GM12875 (cell line): ENCODE results near the gene JPH2.

Experiments
- H3K4me3 ChIP-seq: one replicate; pipeline ENCODE4 v1.5.1; 2011; ENCODE audit warnings: low read depth, low read length, control low read depth
- TF ChIP-seq, protein P1 (sequence below): IDR thresholded peaks from 2 replicates; pipeline ENCODE4 v1.5.1; 2011; ENCODE audit warnings: low read depth, mild to moderate bottlenecking, control low read depth, inconsistent platforms, low read length, moderate library complexity, borderline replicate concordance; ENCODE audit not compliant: insufficient read depth

The JPH2 gene

DNA sequence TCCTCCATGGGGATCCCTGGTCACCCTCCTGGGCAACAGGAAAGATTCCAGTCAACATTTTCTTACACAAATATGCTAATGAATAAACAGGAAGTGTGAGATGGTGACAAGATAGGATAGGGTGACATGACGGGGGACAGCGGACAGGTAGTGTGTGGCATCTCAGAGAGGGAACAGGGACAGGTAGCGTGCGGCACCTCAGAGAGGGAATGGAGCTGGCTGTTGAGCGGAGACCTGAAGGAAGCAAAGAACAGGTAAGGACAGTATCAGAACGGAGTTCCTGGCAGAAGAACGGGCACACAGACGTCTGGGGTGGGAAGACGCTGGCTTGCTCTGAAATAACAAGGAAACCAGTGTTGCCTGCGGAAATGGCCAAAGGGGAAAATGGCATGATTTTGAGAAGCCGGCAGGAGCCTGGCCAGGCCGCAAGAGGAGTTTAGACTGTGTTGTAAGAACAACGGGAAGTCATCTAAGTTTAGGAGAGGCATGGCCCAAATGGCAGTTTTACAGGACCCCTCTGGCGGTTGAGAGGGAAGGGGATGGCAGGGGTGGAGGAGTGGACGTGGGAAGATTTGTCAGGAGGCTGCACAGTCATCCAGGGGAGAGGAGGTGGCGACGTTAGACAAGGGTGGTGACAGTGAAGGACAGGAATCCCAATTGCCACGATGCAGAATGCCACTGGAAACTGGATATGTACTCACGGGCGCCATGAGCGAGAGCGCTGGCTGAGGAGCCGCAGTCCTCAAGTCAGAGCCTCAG, 111.6 kb downstream of the JPH2 start:
- TF ChIP-seq, protein P1, sequence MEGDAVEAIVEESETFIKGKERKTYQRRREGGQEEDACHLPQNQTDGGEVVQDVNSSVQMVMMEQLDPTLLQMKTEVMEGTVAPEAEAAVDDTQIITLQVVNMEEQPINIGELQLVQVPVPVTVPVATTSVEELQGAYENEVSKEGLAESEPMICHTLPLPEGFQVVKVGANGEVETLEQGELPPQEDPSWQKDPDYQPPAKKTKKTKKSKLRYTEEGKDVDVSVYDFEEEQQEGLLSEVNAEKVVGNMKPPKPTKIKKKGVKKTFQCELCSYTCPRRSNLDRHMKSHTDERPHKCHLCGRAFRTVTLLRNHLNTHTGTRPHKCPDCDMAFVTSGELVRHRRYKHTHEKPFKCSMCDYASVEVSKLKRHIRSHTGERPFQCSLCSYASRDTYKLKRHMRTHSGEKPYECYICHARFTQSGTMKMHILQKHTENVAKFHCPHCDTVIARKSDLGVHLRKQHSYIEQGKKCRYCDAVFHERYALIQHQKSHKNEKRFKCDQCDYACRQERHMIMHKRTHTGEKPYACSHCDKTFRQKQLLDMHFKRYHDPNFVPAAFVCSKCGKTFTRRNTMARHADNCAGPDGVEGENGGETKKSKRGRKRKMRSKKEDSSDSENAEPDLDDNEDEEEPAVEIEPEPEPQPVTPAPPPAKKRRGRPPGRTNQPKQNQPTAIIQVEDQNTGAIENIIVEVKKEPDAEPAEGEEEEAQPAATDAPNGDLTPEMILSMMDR: no peak
- no peak overlapping the region for H3K4me3 ChIP-seq

DNA sequence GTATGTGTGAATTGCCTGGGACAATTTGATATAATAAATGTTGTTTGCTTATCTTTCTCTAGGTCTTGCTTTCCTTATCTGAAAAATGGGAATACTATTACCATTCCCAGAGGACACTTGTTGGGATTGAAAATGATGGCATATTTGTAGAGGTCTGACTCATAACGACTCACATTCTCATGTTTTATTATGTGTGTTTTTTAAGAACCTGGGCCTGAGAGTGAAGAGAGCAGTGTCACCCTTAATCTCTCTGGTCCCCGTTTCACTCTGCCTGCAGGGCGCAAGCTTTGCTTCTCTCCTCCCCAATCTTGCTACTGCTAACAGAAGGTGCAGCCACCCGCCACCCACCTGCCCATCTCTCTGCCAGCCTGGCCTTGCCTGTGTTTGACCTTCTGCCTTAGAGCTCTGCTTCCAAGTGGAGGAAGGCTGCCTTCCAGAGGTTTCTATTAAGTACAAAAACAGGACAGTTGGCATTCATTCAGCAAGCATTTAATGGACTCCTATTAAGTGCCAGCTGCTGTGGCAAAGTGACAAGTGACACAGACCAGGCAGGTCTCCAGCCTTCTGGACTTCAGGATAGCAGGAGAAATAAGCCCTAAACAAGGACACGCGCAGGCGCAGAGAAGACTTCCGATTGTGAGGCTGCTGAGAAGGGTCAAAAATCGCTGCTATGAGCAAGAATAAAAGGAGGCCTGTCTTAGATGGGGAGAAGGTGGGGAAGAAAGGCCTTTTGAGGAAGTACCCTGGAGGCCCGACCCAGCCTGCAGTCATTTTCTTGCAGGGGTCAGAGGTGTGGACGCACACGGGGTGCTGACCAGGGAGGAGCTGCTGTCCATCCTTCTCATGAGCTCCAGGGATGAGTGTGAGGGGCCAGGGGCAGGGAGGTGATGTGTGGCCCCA, 112.5 kb downstream of the JPH2 start:
- H3K4me3 ChIP-seq: no peak overlapping the region
- TF ChIP-seq, protein P1: no peak

DNA sequence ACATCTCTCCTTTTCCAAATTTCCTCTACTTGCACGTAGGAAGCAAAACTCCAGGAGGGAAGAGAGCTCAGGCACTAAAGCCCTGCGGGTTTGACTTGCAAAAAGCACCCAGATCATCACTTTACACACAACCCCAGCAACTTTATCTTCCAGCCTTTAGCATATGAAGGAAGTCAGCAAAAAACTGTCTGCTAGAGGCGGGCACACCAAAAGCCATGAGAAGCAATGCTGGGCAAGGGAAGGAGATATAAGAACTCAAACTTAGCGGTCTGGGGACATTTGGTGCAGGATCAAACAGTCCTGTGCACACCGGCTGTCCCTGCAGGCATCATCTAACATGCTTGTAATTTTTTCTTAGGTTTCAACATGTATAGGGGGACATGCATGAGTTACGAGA, 113.3 kb downstream of the JPH2 start:
- TF ChIP-seq, protein P1: no peak
- no peak overlapping the region for H3K4me3 ChIP-seq

DNA sequence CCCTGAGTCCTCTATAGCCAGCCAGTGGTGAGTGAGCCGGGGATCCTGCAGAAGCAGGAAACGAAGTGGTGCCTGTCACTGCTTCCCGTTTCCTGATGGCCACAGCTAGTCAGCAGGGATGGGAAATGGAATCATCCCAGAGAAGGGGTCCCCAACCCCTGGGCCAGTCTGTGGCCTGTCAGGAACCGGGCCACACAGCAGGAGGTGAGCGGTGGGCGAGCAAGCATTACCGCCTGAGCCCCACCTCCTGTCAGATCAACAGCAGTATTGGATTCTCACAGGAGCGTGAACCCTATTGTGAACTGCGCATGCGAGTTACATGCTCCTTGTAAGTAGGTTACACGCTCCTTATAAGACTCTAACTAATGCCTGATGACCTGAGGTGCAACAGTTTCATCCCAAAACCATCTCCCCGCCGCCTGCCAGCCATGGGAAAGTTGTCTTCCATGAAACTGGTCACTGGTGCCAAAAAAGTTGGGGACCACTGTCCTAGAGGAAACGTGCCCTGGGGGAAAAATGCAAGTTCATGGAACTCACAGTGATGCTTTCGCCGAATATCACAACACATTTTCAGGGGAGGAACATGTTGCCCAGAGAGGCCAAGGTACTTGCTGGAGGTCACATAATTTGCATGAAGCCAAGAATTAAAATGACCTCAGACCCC, 113.8 kb downstream of the JPH2 start:
- TF ChIP-seq, protein P1: no peak

DNA sequence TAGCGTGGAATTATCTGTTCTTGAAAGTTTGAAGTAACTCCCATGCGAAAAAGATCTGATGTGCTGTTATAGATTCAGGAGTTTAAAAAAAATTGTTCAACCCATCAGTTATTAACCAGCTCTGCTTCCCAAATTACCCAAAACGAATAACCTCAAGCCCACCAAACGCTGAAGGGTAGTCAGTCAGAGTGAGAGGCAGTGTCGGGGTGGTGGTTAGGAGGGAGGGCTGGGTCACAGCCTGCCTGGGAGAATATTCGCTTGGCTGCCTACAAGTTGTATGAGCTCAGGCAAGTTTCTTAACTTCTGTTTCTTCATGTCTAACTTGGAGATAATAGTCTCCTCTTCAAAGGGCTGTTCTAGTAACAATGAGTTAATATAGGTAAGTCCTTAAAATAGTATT, 114.6 kb downstream of the JPH2 start:
- H3K4me3 ChIP-seq: no peak overlapping the region
- TF ChIP-seq, protein P1: no peak

More for the DNA sequence above, 113.8 kb downstream of the JPH2 start:
- no peak overlapping the region for H3K4me3 ChIP-seq

DNA sequence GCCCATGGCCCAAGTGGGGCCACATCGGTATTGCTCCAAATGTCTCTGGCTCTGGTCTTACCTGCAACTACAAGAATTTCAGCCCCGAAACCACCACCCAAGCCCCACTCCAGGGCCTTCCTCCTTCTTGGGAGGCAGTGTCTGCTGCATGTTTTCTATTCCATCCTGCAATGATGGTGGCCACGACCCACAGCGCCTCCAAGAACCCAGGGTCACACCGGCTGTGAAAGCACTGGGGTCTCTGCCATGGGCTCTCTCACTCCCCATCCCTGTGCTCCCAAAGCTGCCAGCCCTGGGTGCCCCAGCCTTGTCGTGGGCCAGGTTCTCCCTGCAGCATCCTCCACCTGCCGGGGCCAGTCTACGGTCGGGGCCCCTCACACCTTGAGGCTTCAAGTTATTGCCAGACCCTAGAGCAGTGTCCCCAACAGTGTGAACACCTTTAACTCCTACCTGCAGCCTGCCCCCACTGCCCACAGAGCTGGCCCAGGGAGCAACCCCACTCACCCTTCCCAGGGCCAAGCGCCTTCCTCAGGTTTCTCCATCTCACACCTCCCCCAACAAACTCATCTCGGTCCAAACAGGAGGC, 115.4 kb downstream of the JPH2 start:
- no peak overlapping the region for H3K4me3 ChIP-seq
- TF ChIP-seq, protein P1: no peak
